GM21447 (cell line): Measurements from ENCODE around the gene FAM219B.

Experiments used
- ATAC-seq: cut with Tn5 transposase; IDR thresholded peaks from one replicate; pipeline ENCODE4 v1.9.1; 2021; ENCODE audit not compliant: unreplicated experiment

FAM219B gene

GRCh38 chr15:74878273-74878672 lies 28.4 kb downstream of the FAM219B start:
- ATAC-seq: no peak

- ATAC-seq: no peak
These were observed 32.8 kb downstream of the FAM219B start for GRCh38 chr15:74873756-74874424.

- ATAC-seq: peak; percentile 70
These were observed 33.5 kb downstream of the FAM219B start, which contains the start of gene SCAMP2 for GRCh38 chr15:74873036-74873755. SCAMP2 (minus strand) TSS chr15:74873365; CDS start chr15:74873255, 110 bp downstream.

- ATAC-seq: no peak
These were observed 34.0 kb downstream of the FAM219B start for GRCh38 chr15:74872702-74873035.

DNA sequence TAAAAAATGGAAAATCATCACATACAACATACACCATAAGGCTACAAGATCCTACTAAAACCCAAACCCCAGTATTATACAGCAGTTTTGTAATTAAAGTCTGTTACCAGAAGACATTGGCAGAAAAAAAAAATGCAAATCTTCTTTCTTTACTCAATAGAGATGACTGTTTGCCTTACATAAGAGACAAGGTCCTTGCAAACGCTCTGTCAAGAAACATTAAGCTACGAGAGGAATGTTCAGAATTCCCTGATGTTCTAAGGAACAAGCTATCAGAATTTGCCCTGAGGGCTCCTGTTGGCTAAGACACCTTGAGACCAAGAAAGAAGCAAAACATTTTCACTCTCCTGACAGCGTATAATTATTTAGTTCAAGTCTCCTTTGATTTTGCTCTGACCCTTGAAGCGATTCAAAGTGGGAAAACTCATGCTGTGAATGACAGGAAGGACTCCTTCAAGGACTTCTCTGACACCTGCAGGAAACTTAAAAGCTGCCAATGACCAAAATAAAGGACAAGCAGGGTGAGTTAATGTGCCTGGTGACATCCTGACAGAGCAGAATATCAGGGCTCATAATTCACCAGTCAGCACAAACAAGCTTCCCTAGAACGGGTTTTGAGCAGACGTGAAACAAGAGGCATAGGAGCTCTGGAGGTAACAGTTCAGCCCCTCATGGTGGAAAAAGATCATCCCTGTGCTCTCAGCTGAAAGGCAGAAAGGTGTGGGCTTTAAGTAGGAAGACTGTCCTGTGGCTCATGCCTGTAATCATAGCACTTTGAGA lies 36.0 kb downstream of the FAM219B start:
- ATAC-seq: no peak

- ATAC-seq: peak; percentile 66
These were observed 36.8 kb downstream of the FAM219B start for GRCh38 chr15:74869726-74870407.

DNA sequence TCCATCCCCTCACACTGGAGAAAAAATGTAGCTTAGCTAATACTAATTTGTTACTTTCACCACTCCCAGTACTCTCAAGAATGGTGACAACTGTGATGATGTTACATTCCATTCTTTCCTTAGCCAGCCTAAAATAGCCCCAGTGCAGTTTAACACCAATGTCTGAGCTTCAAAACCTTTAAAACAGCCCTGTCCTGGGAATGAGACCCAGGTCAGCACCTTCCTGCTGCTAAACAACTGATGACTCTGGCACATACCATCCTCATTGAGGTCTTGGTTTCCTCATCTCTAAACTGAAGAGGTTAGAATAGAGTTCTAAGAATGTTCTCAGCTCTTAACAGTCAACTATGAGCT lies 37.3 kb downstream of the FAM219B start:
- no peak for ATAC-seq

- no peak for ATAC-seq
These were observed 38.6 kb downstream of the FAM219B start for GRCh38 chr15:74868059-74868458.

GRCh38 chr15:74867466-74868038 lies 39.1 kb downstream of the FAM219B start:
- ATAC-seq: no peak

DNA sequence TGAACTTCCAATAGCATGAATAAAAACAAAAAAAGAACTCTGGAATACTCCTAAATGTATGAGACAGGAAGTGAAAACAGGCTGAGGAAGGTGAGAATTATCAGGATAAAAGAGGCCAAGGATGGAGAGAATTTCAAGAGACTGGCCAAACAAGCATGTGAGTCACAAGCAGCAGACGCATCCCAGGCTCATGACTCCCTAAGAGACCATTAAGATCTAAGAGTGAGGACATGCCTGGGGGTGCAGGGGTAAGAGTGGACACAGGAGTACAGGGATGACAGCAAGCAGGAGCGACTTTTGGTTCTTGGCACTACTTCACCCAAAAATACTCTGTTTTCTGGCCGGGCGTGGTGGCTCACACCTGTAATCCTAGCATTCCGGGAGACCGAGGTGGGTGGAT lies 40.6 kb downstream of the FAM219B start:
- ATAC-seq: no peak

DNA sequence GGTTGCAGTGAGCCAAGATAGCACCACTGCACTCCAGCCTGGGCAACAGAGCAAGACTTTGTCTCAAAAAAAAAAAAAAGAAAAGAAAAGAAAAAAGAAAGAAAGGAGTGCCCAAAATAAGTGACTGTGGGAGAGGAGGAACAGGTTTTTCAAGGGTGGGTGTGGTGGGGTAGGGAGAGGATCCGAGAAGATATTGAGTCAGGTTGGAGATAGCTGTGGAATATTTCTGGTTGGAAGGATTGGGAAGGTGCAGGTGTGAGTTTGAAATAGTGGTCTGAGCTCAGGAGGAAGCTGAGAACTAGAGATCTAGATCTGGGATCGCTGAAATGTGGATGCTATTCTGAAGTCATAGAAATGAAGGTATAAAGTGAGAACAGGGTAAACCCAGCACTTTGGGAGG lies 41.3 kb downstream of the FAM219B start:
- ATAC-seq: no peak

DNA sequence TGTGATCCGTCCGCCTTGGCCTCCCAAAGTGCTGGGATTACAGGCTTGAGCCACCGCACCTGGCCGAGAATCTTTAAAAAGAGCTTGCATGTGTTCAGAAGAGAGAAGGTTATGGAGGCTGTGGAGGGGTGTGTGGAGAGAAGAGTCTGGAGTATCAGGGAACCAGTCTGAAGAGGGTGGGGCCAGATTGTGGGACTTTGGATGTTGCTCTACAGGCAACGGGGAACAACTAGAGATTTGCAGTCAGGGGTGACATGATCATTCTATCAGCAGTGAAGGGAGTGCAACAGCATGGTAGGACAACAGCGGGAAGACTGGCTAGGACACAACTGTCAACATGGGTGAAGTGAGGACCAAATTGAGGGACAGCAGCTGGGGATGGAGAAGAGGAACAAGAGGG lies 42.4 kb downstream of the FAM219B start:
- no peak for ATAC-seq

GRCh38 chr15:74863239-74864056 lies 43.2 kb downstream of the FAM219B start:
- no peak for ATAC-seq

DNA sequence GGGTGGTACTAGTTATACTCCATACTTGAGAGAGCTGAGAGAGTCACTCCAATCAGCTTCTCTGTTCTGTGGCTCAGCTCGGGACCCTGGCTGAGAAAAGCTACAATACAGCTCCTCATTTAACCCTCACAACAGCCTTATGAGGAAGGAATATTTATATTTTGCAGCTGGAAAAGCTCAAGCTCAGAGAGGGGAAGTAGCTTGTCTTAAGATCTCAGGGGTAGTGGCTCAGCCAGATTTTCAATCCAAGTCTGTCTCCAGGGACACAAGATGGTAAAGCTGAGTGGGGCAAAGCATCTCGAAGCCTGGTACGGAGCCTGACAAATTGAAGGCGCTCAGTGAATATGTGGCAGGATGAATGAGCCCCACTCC lies 48.3 kb downstream of the FAM219B start:
- ATAC-seq: no peak

DNA sequence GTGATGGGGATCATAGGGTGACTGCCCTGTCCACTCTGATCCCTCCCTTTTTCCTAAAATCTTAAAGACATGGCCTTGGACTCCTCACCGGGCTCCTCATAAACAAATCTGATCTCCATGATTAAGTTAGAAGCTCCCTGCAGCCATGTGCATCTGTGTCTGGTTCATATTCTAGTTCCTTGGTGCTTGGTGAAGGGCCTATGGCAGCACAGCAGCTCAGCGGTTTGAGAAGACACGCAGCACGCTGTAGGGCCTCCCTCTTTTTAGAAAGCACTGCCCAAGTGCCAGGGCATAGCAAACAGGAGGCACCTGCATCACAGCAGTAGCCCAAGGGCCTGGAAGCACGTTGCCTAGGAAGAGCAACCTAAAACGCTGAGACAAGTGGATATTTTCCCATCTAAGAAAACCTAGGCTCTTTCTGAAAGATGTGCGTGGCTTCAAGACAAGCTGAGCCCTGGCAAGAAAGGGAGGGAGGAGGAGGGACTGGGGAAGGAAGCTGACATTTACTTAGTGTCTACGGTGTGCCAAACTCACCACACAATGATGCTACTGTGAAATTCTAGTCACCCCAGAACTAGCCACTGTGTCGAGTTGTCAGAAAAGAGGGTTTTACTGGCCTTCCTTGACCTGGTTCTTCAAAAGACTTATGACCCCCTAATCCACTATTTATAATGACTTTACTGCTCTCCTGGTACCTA lies 48.8 kb downstream of the FAM219B start:
- ATAC-seq: peak; percentile 49

DNA sequence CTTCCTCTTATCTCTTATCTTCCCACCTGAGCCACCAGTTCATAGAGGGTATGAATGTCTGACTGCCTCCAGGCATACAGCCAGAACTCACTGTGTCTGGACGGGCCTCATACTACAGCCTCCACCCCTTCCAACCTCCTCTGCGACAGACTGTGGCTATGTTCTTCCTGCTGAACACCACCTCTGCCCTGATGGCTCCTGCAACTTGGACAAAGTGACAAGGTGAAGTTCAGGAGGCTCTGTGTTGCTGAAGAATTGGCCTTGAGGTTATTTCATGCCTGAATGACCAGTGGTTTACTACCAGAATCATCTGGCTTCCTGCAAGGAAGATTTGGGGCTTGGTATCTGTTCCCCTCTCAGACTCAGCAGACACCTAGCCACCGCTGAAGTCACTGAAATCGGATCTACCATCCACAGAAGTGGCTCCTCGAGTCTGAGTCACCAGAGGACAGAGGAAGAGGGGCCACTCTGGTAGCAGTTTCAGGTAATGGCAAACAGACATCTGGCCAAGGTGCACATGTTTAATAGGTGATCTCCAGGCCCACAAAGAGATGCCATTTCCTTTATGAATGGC lies 49.5 kb downstream of the FAM219B start:
- peak; percentile 75 for ATAC-seq

DNA sequence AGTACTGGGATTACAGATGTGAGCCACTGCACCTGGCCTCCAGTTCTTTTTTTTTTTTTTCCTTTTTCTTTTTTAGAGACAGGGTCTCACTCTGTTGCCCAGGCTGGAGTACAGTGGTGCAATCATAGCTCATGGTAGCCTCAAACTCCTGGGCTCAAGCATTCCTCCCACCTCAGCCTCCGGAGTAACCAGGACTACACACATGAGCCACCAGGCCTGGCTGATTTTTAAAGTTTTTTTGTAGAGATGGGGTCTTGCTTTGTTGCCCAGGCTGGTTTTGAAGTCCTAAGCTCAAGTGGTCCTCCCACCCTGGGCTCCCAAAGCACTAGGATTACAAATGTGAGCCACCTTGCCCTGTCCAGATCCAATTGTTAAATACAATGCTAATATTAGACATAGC lies 50.1 kb downstream of the FAM219B start:
- ATAC-seq: no peak

DNA sequence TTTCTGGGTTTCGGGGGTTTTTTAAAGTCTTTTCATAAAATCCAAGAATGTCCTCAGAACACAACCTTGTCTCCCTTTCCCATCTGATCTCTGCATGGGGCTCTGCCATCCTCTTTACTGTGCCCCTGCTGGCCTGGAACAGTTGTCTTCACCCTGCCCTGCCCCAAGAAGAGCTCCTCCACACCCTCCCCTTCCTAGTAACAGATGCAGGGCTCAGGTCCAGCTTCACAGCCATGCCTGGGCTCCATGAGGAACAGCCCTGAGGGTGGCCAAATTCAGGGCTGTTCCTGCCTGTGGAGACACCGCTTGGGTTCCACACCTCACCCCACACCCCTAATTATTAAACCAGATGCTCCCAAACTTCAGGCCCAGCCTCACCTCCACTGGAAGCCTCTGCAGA lies 50.8 kb downstream of the FAM219B start:
- ATAC-seq: no peak

DNA sequence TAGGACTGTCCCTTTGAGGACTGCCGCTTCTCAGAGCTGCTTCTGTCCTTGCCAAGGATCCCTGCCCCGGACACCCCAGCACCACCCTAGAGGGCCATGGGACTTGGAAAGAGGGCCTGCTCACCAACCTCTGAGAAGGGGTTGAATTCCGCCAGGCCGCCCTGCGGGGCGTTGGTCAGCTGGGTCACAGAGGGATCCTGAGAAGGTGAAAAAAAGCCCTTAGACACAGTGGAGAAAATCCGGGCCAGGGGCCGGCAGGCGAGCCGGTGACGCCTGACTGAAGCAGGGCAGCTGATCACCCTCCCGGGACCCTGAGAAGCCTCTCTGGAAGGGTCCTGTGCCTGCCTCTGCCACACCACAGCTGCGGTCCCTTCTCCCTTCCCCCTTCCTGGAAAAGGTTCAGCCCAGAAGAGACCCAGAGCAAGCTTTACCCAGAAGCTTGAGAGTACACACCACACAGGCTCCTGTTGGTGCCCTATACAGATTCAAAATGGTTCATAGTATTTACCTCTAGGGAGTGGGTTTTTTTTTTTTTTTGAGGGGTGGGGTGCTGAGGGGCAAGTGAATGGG lies 52.1 kb downstream of the FAM219B start:
- ATAC-seq: no peak
